B cell (primary cell): ENCODE measurements around the gene PDZD4.

ENCODE experiments used
- CTCF ChIP-seq: fragments of 200-600 bp; IDR thresholded peaks from one replicate; pipeline ENCODE4 v1.8.0; 2022; ENCODE audit warnings: antibody characterized with exemption, mild to moderate bottlenecking
- EZH2 ChIP-seq: IDR thresholded peaks from 2 replicates; pipeline ENCODE4 v1.6.1; 2012; ENCODE audit warnings: borderline replicate concordance, low read depth, mild to moderate bottlenecking, moderate library complexity, low read length; ENCODE audit not compliant: insufficient read depth, poor library complexity, severe bottlenecking

GRCh38 chrX:153792368-153792767 is 38.0 kb downstream of the PDZD4 start:
- TF ChIP-seq CTCF, result no peak
- TF ChIP-seq EZH2, result no peak
